A673 (cell line): ENCODE data around the gene CLASRP.

ENCODE experiments used
- EZH2 ChIP-seq: fragments of 200-600 bp; sonication (generic); IDR thresholded peaks from 2 replicates; pipeline ENCODE4 v1.6.1; 2017; ENCODE audit warnings: borderline replicate concordance, low read depth, mild to moderate bottlenecking, mixed read lengths, antibody characterized with exemption, low read length; ENCODE audit not compliant: poor library complexity, severe bottlenecking
- TF ChIP-seq, protein P1 (sequence below): fragments of 300-800, 200-600 bp; sonication (generic); conservative IDR thresholded peaks from 2 replicates; pipeline ENCODE4 v1.5.1; 2017; ENCODE audit warnings: low read depth, mild to moderate bottlenecking, antibody characterized with exemption, low read length, moderate library complexity, mixed read lengths

DNA sequence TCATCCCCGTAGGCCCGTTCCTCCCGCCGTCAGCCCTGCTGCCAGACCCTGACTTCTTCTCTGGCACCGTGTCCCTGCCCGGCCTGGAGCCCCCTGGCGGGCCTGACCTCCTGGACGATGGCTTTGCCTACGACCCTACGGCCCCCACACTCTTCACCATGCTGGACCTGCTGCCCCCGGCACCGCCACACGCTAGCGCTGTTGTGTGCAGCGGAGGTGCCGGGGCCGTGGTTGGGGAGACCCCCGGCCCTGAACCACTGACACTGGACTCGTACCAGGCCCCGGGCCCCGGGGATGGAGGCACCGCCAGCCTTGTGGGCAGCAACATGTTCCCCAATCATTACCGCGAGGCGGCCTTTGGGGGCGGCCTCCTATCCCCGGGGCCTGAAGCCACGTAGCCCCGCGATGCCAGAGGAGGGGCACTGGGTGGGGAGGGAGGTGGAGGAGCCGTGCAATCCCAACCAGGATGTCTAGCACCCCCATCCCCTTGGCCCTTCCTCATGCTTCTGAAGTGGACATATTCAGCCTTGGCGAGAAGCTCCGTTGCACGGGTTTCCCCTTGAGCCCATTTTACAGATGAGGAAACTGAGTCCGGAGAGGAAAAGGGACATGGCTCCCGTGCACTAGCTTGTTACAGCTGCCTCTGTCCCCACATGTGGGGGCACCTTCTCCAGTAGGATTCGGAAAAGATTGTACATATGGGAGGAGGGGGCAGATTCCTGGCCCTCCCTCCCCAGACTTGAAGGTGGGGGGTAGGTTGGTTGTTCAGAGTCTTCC is 1.3 kb upstream of the CLASRP start:
- TF ChIP-seq, protein P1, sequence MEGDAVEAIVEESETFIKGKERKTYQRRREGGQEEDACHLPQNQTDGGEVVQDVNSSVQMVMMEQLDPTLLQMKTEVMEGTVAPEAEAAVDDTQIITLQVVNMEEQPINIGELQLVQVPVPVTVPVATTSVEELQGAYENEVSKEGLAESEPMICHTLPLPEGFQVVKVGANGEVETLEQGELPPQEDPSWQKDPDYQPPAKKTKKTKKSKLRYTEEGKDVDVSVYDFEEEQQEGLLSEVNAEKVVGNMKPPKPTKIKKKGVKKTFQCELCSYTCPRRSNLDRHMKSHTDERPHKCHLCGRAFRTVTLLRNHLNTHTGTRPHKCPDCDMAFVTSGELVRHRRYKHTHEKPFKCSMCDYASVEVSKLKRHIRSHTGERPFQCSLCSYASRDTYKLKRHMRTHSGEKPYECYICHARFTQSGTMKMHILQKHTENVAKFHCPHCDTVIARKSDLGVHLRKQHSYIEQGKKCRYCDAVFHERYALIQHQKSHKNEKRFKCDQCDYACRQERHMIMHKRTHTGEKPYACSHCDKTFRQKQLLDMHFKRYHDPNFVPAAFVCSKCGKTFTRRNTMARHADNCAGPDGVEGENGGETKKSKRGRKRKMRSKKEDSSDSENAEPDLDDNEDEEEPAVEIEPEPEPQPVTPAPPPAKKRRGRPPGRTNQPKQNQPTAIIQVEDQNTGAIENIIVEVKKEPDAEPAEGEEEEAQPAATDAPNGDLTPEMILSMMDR: no peak
- no peak for TF ChIP-seq EZH2
